WERI-Rb-1 (cell line): ENCODE data around the gene PCGF3.

Experiments used
- DNase-seq: peaks from one replicate; pipeline ENCODE4 v3.0.0-alpha.2; 2020
- H3K27ac ChIP-seq: fragments of 250-450 bp; sonication (Bioruptor Pico); 2 replicates; pipeline ENCODE4 v1.5.1; 2020; ENCODE audit warnings: mild to moderate bottlenecking, moderate library complexity
- H3K27me3 ChIP-seq: fragments of 250-450 bp; sonication (Bioruptor Pico); 2 replicates; pipeline ENCODE4 v1.5.1; 2021; ENCODE audit warnings: mild to moderate bottlenecking, low read depth, moderate library complexity; ENCODE audit not compliant: insufficient read depth, severe bottlenecking
- H3K36me3 ChIP-seq: fragments of 250-450 bp; sonication (Bioruptor Pico); 2 replicates; pipeline ENCODE4 v1.5.1; 2020; ENCODE audit warnings: mild to moderate bottlenecking, moderate library complexity
- H3K4me3 ChIP-seq: 2 replicates; pipeline ENCODE4 v1.5.1; 2011; ENCODE audit warnings: low read depth, mild to moderate bottlenecking, control low read depth, low read length
- H3K9me3 ChIP-seq: fragments of 250-450 bp; sonication (Bioruptor Pico); 2 replicates; pipeline ENCODE4 v1.5.1; 2021; ENCODE audit warnings: mild to moderate bottlenecking, moderate library complexity; ENCODE audit not compliant: severe bottlenecking
- CTCF ChIP-seq: IDR thresholded peaks from 2 replicates; pipeline ENCODE4 v1.5.1; 2011; ENCODE audit warnings: low read depth, mild to moderate bottlenecking, control low read depth, inconsistent platforms, low read length

PCGF3 gene

DNA sequence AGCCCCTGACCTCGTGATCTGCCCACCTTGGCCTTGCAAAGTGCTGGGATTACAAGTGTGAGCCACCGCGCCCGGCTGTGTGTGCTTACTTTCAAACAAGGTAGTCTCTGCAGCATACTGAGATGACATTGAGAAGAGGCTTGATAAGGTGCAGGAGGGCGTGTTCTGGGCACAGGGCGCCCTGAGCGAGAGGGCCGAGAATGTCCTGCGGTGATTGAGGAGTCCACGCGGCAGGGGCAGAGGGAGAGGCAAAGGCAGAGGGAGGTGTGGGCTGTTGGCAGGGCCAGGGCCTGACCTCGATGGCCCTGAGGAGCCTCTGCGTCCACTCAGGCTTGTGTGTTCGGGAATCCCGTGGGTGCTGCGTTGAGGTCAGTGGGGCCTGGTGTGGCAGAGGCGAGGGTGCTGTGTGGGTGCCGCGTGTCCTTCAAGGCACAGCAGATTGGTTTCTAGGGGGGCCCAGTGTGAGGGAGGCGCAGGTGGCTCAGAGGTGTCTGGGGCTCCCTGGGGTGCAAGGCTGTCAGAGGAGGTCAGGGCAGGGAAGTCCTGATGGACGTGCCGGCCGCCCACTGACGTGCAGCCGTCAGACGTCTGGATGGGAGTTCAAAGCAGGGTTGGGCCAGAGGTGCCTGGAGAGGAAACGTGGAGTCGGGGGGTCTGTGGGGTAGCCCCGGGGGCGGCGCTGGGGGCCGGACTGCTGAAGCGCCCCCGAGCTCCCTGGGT lies 12.1 kb downstream of the PCGF3 start:
- H3K27ac ChIP-seq = no peak overlapping the region
- no peaks in the 10 kb centered on the region for H3K27me3 ChIP-seq
- DNase-seq = no peak
- H3K4me3 ChIP-seq = no peak overlapping the region
- no peak for TF ChIP-seq CTCF
- peaks cover 22% of the 10 kb centered on the region for H3K36me3 ChIP-seq
- H3K9me3 ChIP-seq = no peaks in the 10 kb centered on the region

DNA sequence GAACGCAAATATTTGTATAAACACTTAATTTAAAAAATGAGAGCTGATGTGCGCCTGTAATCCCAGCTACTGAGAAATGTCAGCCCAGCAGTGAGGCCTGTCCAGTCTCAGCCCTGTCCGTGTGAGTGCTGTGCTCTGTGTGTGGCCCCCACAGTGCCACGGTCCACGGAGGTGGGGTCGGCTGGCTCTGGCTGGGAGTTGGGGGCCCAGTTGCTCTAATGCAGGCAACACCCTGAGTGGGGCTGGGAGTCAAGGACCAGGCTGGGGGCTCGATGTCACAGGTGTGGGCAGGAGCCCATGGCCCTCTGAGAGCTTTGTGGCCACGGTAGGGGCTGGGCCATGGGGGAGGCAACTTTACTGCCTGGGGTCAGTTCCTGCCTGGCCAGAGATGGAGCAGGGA lies 12.8 kb downstream of the PCGF3 start:
- no peak overlapping the region for H3K27ac ChIP-seq
- no peaks in the 10 kb centered on the region for H3K9me3 ChIP-seq
- TF ChIP-seq CTCF = no peak
- H3K27me3 ChIP-seq = no peaks in the 10 kb centered on the region
- no peak overlapping the region for H3K4me3 ChIP-seq
- H3K36me3 ChIP-seq = peaks cover 27% of the 10 kb centered on the region
- DNase-seq = no peak

DNA sequence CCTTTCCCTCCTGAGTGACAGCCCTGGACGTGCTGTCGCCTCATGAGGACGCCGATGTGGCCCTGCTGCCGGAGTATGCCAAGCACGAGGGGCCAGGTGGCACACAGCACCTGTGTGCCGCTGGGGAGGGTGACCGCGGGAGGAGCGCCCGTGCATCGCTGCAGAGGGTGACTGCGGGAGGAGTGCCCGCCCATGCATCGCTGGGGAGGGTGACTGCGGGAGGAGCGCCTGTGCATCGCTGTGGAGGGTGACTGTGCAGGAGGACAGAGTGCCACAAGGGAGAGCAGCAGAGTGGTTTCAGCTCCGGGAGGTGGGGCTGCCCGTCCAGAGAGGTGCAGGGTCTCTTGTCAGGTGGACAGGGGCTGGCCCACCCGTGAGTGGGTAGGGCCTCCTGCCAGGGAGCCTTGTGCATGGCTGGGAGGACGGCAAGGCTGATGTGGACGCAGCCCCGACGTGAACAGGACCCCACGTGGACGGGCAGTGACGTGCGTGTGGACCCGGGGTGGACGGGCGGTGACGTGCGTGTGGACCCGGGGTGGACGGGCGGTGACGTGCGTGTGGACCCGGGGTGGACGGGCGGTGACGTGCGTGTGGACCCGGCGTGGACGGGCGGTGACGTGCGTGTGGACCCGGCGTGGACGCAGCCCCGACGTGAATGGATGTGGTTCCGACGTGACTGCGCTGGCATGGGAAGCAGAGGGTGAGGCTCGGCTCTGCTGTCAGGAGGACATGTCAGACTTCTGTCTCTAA lies 14.7 kb downstream of the PCGF3 start:
- no peak overlapping the region for H3K4me3 ChIP-seq
- no peak overlapping the region for H3K27ac ChIP-seq
- peaks cover 21% of the 10 kb centered on the region for H3K36me3 ChIP-seq
- TF ChIP-seq CTCF = no peak
- no peaks in the 10 kb centered on the region for H3K9me3 ChIP-seq
- DNase-seq = no peak
- H3K27me3 ChIP-seq = no peaks in the 10 kb centered on the region

- Histone ChIP-seq H3K9me3 (no peaks in the 10 kb centered on the region), H3K36me3 (peaks cover 21% of the 10 kb centered on the region), H3K27me3 (no peaks in the 10 kb centered on the region), H3K4me3 (no peak overlapping the region), H3K27ac (no peak overlapping the region)
- DNase-seq = no peak
- TF ChIP-seq CTCF = no peak
These were observed 15.9 kb downstream of the PCGF3 start for GRCh38 chr4:721261-722168.

- TF ChIP-seq CTCF = no peak
These were observed 16.6 kb downstream of the PCGF3 start for GRCh38 chr4:722169-722725.

More at GRCh38 chr4:722169-722725, 16.6 kb downstream of the PCGF3 start:
- Histone ChIP-seq H3K4me3 (no peak overlapping the region), H3K27ac (no peak overlapping the region), H3K27me3 (no peaks in the 10 kb centered on the region), H3K9me3 (no peaks in the 10 kb centered on the region), H3K36me3 (peaks cover 21% of the 10 kb centered on the region)
- no peak for DNase-seq
